GM18502 (cell line): ENCODE results near the gene CLCNKA.
"Not testable (repeated sequence)": the region's sequence is repeated elsewhere in the genome, so short reads cannot be mapped to it uniquely, and the experiment has no call there.

ENCODE experiments used
- ATAC-seq: cut with Tn5 transposase; IDR thresholded peaks from one replicate; pipeline ENCODE4 v1.9.1; 2021; ENCODE audit warnings: mild to moderate bottlenecking; ENCODE audit not compliant: unreplicated experiment, poor library complexity

CLCNKA gene

DNA sequence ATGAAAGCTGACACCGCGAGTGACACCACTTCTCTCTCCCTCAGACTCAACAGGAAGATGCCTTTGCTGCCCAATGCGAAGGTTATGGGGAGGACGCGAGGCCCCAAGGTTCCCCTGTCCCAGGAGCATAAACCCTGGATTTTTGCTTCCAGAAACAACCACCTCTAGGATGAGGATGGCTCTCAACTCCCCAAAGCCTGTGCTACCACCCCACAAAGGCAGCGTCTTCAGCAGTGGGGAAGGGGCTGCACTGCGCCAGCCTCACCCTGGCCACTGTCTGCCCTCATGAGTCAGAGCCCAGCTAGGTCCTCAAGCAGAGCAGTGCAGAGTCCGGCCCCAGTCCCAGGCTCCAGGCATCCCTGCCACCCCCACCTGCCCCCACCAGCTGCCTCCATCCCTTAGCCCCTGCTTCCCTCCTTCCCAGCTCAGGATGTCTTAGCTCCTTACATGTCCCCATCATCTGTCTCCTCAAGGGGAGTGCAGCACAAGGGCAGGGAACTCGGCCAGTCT, 24.7 kb upstream of the CLCNKA start:
- no peak for ATAC-seq

DNA sequence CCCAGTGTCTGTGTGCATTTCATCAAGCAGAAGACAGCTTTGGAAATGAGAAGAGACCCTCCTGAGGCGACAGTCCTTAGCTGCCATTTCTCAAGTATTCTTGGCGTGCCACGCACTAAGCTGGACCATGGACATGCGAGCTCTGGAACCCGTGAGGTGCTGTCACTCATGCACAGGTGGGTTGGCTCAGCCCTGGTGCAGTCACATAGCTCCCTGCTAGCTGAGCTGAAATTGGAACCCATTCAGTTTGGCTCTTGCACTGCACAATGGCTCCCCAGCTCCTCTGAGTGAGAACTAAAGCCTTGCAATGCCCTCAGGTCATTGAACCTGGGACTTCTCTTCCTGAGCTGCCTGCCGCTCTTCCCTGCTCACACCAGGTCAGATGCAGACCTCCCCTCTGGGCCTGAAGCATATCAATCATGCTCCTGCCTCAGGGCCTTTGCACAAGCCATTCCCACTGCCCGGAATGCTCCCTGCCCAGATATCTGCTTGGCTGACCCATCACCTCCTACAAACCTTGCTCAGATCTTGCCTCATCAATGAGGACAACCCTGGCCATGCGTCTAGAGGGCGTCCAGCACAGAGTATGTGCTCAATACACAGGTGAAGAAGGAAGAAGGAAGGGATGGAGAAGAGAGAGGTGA, 24.1 kb upstream of the CLCNKA start:
- no peak for ATAC-seq

DNA sequence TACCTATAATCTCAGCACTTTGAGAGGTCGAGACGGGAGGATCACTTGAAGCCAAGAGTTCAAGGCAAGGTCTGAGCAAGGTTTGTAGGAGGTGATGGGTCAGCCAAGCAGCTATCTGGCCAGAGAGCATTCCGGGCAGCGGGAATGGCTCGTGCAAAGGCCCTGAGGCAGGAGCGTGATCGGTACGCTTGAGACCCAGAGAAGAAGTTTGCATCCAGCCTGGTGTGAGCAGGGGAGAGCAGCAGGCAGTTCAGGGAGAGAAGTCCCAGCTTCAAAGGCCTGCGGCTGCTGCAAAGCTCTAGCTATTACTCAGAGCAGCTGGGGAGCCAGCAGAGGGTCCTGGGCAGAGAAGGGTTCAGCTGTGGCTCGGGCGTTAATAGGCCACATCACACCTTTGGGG, 22.9 kb upstream of the CLCNKA start:
- no peak for ATAC-seq

- ATAC-seq: not testable (repeated sequence)
These were observed 20.6 kb upstream of the CLCNKA start for GRCh38 chr1:16001274-16001673.

GRCh38 chr1:16005597-16005996, 16.2 kb upstream of the CLCNKA start:
- no peak for ATAC-seq

GRCh38 chr1:16006010-16006409, 15.8 kb upstream of the CLCNKA start:
- ATAC-seq: no peak

- no peak for ATAC-seq
These were observed 15.0 kb upstream of the CLCNKA start for GRCh38 chr1:16006552-16007485.

GRCh38 chr1:16007671-16008341, 14.0 kb upstream of the CLCNKA start:
- ATAC-seq: no peak

GRCh38 chr1:16009030-16009460, 12.8 kb upstream of the CLCNKA start:
- no peak for ATAC-seq

DNA sequence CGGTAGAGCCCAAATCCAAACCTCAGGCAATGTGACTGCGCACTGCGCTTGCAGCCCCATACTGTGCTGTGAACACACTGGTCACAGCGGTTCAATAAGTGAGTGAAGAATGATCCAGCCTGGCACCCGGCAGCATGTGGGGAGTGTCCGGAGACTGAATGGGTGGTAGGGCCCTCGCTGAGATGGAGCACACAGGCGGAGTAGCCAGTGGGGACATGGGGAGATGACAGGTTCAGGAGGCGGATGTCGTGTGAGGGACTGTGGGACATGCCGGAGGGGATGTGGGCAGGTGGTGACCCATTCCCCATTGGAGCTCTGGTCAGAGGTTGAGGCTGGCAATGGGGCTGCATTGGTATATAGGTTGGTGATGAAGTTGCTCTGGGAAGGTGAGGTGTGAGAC, 12.2 kb upstream of the CLCNKA start:
- no peak for ATAC-seq

GRCh38 chr1:16010837-16011236, 11.0 kb upstream of the CLCNKA start:
- ATAC-seq: no peak

DNA sequence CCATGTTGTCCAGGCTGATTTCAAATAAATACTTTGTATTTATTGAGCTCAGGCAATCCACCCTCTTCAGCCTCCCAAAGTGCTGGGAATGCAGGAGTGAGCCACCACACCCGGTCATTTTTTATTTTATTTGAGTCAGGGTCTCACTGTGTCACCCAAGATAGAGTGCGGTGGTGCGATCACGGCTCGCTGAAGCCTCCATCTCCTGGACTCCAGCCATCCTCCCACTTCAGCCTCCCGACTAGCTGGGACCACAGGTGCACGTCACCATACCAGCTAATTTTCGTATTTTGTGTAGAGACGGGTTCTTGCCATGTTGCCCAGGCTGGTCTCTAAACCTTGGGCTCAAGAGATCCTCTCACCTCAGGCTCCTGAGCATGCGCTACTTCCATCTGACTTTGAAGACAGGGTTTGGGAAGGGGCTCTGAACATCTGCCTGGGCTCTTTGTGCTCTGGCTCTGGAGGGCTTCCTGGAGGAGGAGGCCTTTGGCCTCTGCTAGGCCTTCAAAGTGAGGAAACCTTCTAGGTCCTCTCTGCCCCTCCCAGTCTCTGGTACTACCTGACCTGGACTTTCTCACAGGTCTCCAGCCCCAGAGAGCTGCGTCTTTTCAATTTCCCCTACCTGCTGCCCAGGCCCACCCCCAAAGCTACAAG, 9.8 kb upstream of the CLCNKA start:
- no peak for ATAC-seq

- ATAC-seq: no peak
These were observed 9.1 kb upstream of the CLCNKA start for GRCh38 chr1:16012590-16013219.

- no peak for ATAC-seq
These were observed 8.5 kb upstream of the CLCNKA start for GRCh38 chr1:16013220-16013907.

DNA sequence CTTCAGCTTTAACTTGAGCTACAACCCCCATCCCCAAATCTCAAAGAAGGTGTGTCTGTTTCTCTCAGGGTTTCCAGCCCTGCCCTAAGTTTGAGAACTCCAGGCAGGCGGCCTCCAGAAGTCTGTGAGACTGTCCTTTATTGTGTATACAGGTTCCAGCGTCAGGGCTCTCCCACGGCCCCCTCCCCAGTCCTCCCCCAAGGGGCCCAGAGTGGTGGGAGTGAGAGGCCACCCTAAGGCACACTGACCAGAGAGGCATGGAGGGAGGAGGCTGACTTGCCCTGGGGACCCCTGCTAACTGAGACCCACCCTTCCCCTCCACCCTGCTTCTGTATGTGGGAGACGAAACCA, 8.0 kb upstream of the CLCNKA start:
- no peak for ATAC-seq

DNA sequence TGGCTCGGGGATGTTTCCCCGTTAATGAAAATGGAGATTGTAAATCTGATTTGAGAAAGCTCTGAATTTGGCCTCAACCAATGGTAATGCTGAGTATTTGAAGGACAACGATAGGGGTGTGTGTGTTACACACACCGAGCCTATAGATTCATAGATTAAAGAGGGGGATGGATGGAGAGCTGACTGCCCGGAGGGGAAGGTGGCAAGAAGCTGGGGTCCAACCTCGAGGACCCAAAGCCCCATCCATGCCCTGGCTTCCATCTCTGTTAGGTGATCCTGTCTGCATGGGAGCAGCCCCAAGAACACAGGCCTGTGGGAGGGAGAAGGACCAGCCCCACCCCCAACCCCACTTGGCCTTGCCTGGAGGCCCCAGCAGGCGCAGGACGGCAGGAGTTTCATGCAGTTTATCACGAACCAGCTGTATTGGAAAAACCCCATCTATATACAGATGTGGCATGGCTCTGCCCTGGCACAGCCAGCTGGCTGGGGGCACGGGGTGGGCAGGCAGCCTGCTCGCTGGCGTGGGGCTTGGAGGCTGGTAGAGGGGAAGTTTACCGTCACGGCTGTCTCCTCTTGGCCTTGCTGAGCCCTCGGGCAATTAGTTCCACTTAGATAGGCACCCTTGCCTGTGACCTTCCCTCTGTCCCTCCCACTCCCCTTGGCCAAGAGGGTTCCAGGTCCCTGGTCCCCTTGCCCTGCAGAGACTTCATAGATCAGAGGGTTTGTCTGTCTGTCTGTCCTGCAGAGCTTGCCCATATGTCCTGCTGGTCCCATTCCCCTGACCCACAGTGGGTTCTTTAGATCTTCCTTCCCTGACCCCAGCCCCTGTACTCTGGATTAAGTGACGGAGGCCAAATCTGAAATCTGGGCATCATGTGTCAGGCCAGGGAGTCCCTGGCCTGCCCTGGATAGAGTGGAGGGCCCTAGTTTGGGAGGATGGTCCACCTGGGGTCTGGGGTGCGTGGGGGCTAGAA, 7.0 kb upstream of the CLCNKA start:
- no peak for ATAC-seq

GRCh38 chr1:16015491-16015890, 6.3 kb upstream of the CLCNKA start:
- no peak for ATAC-seq
